ENCODE measurements around the gene RBM38. TPM values are rescaled to one million over a fixed set of nuclear protein-coding genes. Genes with fewer than 3 reads are reported as not detected.

The RBM38 gene
- total and polyA plus RNA-seq, 10 of the 15 experiments (the other 5 are each of a cell fraction or from before 2014, with no cell fraction given), result 0.32 to 118 (median 25.2) TPM

- TF ChIP-seq ZNF687 (IDR thresholded peaks at IDR 0.05), result no peak
Observed at GRCh38 chr20:57438552-57438951, 47.4 kb downstream of the RBM38 start (continued).

GRCh38 chr20:57439432-57439831, 48.2 kb downstream of the RBM38 start:
- FAIRE-seq (no peak), ATAC-seq (no peak), DNase-seq (ENCODE audit: low read depth, low spot score) (no peak)
- H3K36me3 ChIP-seq (ENCODE audit: control insufficient read depth in 2 of 2, insufficient read depth in 2 of 2, low read length in 1 of 2), result no peaks in the 10 kb centered on the region
- H3K4me3 ChIP-seq, result no peak overlapping the region
- H3K9ac ChIP-seq (ENCODE audit: control insufficient read depth, insufficient read depth, low read length), result no peak overlapping the region
- H2AFZ ChIP-seq (ENCODE audit: control insufficient read depth, low read depth, low read length), result no peak overlapping the region
- in situ Hi-C loops (cut with MboI), result no loop called here
- no peaks in the 10 kb centered on the region for H3K27me3 ChIP-seq (replicated peaks in 1 of 2; ENCODE audit: control insufficient read depth in 2 of 2, insufficient read depth in 2 of 2, low read length in 1 of 2)
- no peaks in the 10 kb centered on the region; the same call in 2 of the 3 replicates for H3K9me3 ChIP-seq (replicated peaks; ENCODE audit: control insufficient read depth, insufficient read depth, low read length)
- BruUV-seq (replicated peaks), result no TSS peak
- POLR2A ChIA-PET, result interaction anchor here (1.0 kb wide), 1 partner anchor 49 kb away, joined by 3 read pairs; no protein-coding TSS in a partner anchor
- CTCF ChIA-PET, result no interaction called here
- H3K79me2 ChIP-seq (ENCODE audit: control insufficient read depth, insufficient read depth, low read length), result no peaks in the 10 kb centered on the region
- SMC1A ChIA-PET (ENCODE audit: uncharacterized antibody, unreplicated experiment), result no interaction called here
- no peaks in the 10 kb centered on the region for H4K20me1 ChIP-seq (ENCODE audit: control insufficient read depth, insufficient read depth)
- WGBS (ENCODE audit: insufficient coverage, insufficient replicate concordance, low lambda C conversion rate, missing lambda C conversion rate), result 67% methylated on average over 6 of the region's 6 CpGs
- RAD21 ChIA-PET (ENCODE audit: unreplicated experiment), result no interaction called here
- no peak overlapping the region for H3K4me2 ChIP-seq (ENCODE audit: control insufficient read depth, insufficient read depth)
- peaks cover 11% of the 10 kb centered on the region for H3K4me1 ChIP-seq (ENCODE audit: control insufficient read depth, insufficient read depth, low read length)
- TF ChIP-seq HDAC2 (IDR thresholded peaks at IDR 0.05), result no peak
- no peak for TF ChIP-seq NKRF (conservative IDR thresholded peaks at IDR 0.05)
- no peak for TF ChIP-seq ZBTB4 (CRISPR knock-in tag; IDR thresholded peaks at IDR 0.05)
- no peak overlapping the region for H3K27ac ChIP-seq (ENCODE audit: control insufficient read depth, insufficient read depth)
- intact Hi-C loops (cut with micrococcal nuclease; ENCODE audit: unreplicated experiment), result no loop called here

All from GM12878 (cell line).